ENCODE results near the gene RPH3AL. TPM values are rescaled to one million over a fixed set of nuclear protein-coding genes. Genes with fewer than 3 reads are reported as not detected.

The RPH3AL gene
- total RNA-seq, 1 experiment from 2014 or later: 3.0 TPM

DNA sequence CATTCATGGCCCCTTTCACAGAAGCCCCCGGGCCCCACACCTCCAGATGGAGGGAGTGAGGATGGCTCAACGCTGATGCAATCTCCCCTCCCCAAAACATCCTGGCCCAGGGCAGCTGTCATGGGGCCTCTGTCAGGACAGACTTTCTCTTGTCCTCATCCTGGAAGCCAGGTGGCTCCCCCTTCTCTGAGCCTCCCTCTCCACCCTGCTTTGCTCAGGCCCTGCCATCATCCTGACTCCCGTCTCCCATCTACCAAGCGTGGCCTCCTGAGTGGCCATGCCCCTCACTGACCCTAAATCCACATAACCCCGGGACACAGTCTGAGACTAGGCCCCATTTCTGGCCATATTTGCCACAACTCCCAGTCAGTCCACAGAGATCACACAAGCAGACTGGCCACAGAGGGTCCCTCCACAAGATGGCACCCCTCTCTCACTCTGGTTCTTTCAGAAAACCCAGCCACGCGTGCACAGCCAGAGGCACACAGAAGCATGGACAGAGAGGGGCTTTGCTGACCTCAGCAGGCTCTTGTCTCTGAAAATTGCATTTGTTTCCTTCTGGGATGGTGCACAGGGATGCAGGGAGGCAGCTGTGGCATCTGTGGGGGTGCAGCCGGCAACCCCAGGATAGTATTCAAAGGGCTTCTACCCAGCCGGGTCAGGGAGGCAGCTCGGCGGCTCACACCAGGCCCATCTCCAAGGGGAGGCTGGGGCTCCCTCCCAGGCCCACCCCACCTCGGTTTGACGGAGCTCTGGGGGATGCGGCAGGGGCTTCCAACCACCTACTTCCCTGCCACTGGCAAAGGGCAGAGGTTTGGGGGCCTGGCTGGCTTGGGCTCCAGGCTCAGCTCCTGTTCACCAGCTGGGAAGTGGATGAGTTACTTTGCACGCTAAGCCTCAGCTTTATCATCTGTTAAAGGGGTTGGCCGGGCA, 188.0 kb downstream of the RPH3AL start:
- no peak overlapping the region for H3K4me2 ChIP-seq (ENCODE audit: insufficient read depth, insufficient read length, low read length)
- no peak overlapping the region for H3K4ac ChIP-seq (ENCODE audit: low read depth, low read length)
- no peak overlapping the region for H3K9ac ChIP-seq (ENCODE audit: extremely low read depth, insufficient read length, low read length)
- H2BK5ac ChIP-seq (ENCODE audit: insufficient read length, low read length): no peak overlapping the region
- H3K27ac ChIP-seq (ENCODE audit: insufficient read length, low read depth, low read length): no peak overlapping the region
- H2BK15ac ChIP-seq (ENCODE audit: low read depth, low read length): no peak overlapping the region; the same call in 1 of the 2 replicates
- Mint-ChIP-seq H3K4me3 (no peak overlapping the region), H3K36me3 (ENCODE audit: insufficient read depth in 1 of 3, low read depth in 3 of 3) (no peaks in the 10 kb centered on the region), H3K27ac (peak overlapping the region in 2 of 3 experiments; percentile 42 to 43; a peak in 2 of 7 replicates), H3K27me3 (ENCODE audit: low read depth) (no peaks in the 10 kb centered on the region; the same call in none of the 2 replicates), H3K9me3 (no peaks in the 10 kb centered on the region; a peak in 1 of 5 replicates), H3K4me1 (peaks cover 2 to 4% of the 10 kb centered on the region in 2 experiments; a peak in 2 of 4 replicates)
- no peaks in the 10 kb centered on the region for H3K9me3 ChIP-seq (ENCODE audit: control insufficient read depth, low read depth, low read length)
- no CpG with 5 or more reads among the region's 16 CpGs for WGBS (ENCODE audit: extremely low coverage, insufficient read length, low lambda C conversion rate)
- no peak overlapping the region for H3K23ac ChIP-seq (ENCODE audit: insufficient read length, low read depth, low read length)
- H3K79me1 ChIP-seq (ENCODE audit: insufficient read depth, low read depth, low read length, poor library complexity, severe bottlenecking): no peaks in the 10 kb centered on the region
- no peak overlapping the region for H4K8ac ChIP-seq (replicated peaks; ENCODE audit: insufficient read length, low read depth, low read length)
- DNase-seq: peak; percentile 72
- peak; percentile 73 for TF ChIP-seq CTCF (conservative IDR thresholded peaks at IDR 0.05)
- no peak overlapping the region for H3K14ac ChIP-seq (ENCODE audit: insufficient read depth, low read length)
- H4K5ac ChIP-seq (ENCODE audit: insufficient read length, low read depth, low read length): no peak overlapping the region
- no peaks in the 10 kb centered on the region for H3K23me2 ChIP-seq (ENCODE audit: insufficient read length, low read depth, low read length, poor library complexity, severe bottlenecking)
- no peaks in the 10 kb centered on the region for H3K79me2 ChIP-seq (ENCODE audit: insufficient read depth, low read length)
- H2AK5ac ChIP-seq (ENCODE audit: insufficient read length, low read length): no peak overlapping the region
- H3K56ac ChIP-seq (ENCODE audit: insufficient read length, low read depth, low read length): no peak overlapping the region
- H3K27me3 ChIP-seq (ENCODE audit: insufficient read depth, low read length): no peaks in the 10 kb centered on the region
- no peak overlapping the region for H3K18ac ChIP-seq (ENCODE audit: insufficient read length, low read depth, low read length)
- H2BK12ac ChIP-seq (ENCODE audit: insufficient read length, low read depth, low read length): no peak overlapping the region
- H3T11ph ChIP-seq (ENCODE audit: low read length): no peak overlapping the region
- no peaks in the 10 kb centered on the region for H4K20me1 ChIP-seq (ENCODE audit: control insufficient read depth, insufficient read depth, insufficient read length)
- H4K91ac ChIP-seq (ENCODE audit: insufficient read length, low read depth, low read length): no peak overlapping the region
- no peak overlapping the region for H2AFZ ChIP-seq (ENCODE audit: low read length)
- no peak overlapping the region for H2BK120ac ChIP-seq (ENCODE audit: low read depth, low read length, poor library complexity, severe bottlenecking)
- no peaks in the 10 kb centered on the region for H3K4me1 ChIP-seq (ENCODE audit: insufficient read depth, low read length)
- no peak overlapping the region for H2BK20ac ChIP-seq (ENCODE audit: low read depth, low read length, poor library complexity, severe bottlenecking)

Measured in H9 (cell line).